Tibial artery (tissue), 4 donors: ENCODE measurements around the gene PTPRN2.

Source experiments
- DNase-seq, 2 donors: peaks; one replicate each; pipeline ENCODE4 v3.0.0-alpha.2; 2019
- H3K27ac ChIP-seq, 2 donors: fragments of 200-600 bp; sonication (generic) in 1 of 2; 1 replicate in 1 of 2; 2 replicates in 1 of 2; pipeline ENCODE4 v1.5.1; 2018 to 2019; ENCODE audit warnings: mild to moderate bottlenecking in 1 of 2
- H3K27me3 ChIP-seq, 2 donors: fragments of 200-600 bp; sonication (generic) in 1 of 2; one replicate each; pipeline versions ENCODE4 v1.5.1 to v1.6.0; 2016 to 2019
- H3K36me3 ChIP-seq, 3 donors: fragments of 200-600 bp; sonication (generic) in 2 of 3; one replicate each; pipeline ENCODE4 v1.5.1; 2016 to 2019; ENCODE audit warnings: mild to moderate bottlenecking in 2 of 3
- H3K4me1 ChIP-seq, 4 donors: fragments of 200-600 bp; sonication (generic) in 2 of 4; 1 replicate in 3 of 4; 2 replicates in 1 of 4; pipeline ENCODE4 v1.5.1; 2016 to 2019
- H3K4me3 ChIP-seq, 2 donors: fragments of 200-600 bp; sonication (generic) in 1 of 2; 1 replicate in 1 of 2; 2 replicates in 1 of 2; pipeline ENCODE4 v1.5.1; 2018 to 2019; ENCODE audit warnings: mild to moderate bottlenecking in 2 of 2
- H3K9me3 ChIP-seq, 3 donors: fragments of 200-600 bp; sonication (generic) in 1 of 3; one replicate each; pipeline ENCODE4 v1.5.1; 2016 to 2019
- CTCF ChIP-seq, 2 experiments: fragments of 200-600 bp in 1 of 2; fragments of 450-650 bp in 1 of 2; IDR thresholded peaks; one replicate each; pipeline ENCODE4 v1.5.1; 2017 to 2019; ENCODE audit warnings: antibody characterized with exemption in 2 of 2, mild to moderate bottlenecking in 1 of 2, moderate library complexity in 1 of 2
- intact Hi-C: fragments of 100-400 bp; cut with DNase I; formaldehyde crosslinking; loops from one replicate; pipeline ENCODE4 v1.15.0; 2023; ENCODE audit warnings: low total_unique reads

The PTPRN2 gene

GRCh38 chr7:158009886-158010285, 577.7 kb downstream of the PTPRN2 start:
- Histone ChIP-seq H3K27me3 (peaks cover 0 to 25% of the 10 kb centered on the region in 2 donors), H3K4me3 (no peak overlapping the region), H3K9me3 (no peaks in the 10 kb centered on the region), H3K27ac (no peak overlapping the region), H3K4me1 (no peaks in the 10 kb centered on the region), H3K36me3 (no peaks in the 10 kb centered on the region)
- intact Hi-C loops, result no loop called here
- TF ChIP-seq CTCF (IDR thresholded peaks at IDR 0.05), result no peak
- DNase-seq, result no peak

- Histone ChIP-seq H3K27ac (no peak overlapping the region), H3K9me3 (no peaks in the 10 kb centered on the region), H3K36me3 (no peaks in the 10 kb centered on the region), H3K4me1 (peaks cover 0 to 9% (median 0%) of the 10 kb centered on the region in 4 donors), H3K27me3 (peaks cover 0 to 20% of the 10 kb centered on the region in 2 donors), H3K4me3 (no peak overlapping the region)
- intact Hi-C loops, result no loop called here
- no peak for DNase-seq
- no peak for TF ChIP-seq CTCF (IDR thresholded peaks at IDR 0.05)
Measured at GRCh38 chr7:158008267-158008666, 579.4 kb downstream of the PTPRN2 start.

GRCh38 chr7:158007697-158008257, 579.8 kb downstream of the PTPRN2 start:
- H3K27me3 ChIP-seq, result peaks cover 0 to 20% of the 10 kb centered on the region in 2 donors
- no peak for DNase-seq
- no peaks in the 10 kb centered on the region for H3K36me3 ChIP-seq
- H3K27ac ChIP-seq, result no peak overlapping the region
- intact Hi-C loops, result no loop called here
- H3K4me3 ChIP-seq, result no peak overlapping the region
- H3K4me1 ChIP-seq, result peaks cover 0 to 9% (median 0%) of the 10 kb centered on the region in 4 donors
- H3K9me3 ChIP-seq, result no peaks in the 10 kb centered on the region
- TF ChIP-seq CTCF (IDR thresholded peaks at IDR 0.05), result no peak

- Histone ChIP-seq H3K9me3 (no peaks in the 10 kb centered on the region), H3K36me3 (no peaks in the 10 kb centered on the region), H3K27ac (no peak overlapping the region), H3K27me3 (peaks cover 0 to 15% of the 10 kb centered on the region in 2 donors), H3K4me3 (no peak overlapping the region), H3K4me1 (peaks cover 0 to 9% (median 0%) of the 10 kb centered on the region in 4 donors)
- intact Hi-C loops, result no loop called here
- no peak for TF ChIP-seq CTCF (IDR thresholded peaks at IDR 0.05)
- no peak for DNase-seq
Measured at GRCh38 chr7:158006841-158007696, 580.6 kb downstream of the PTPRN2 start.

- TF ChIP-seq CTCF (IDR thresholded peaks at IDR 0.05), result no peak
- no peak for DNase-seq
- no peak overlapping the region for H3K27ac ChIP-seq
- intact Hi-C loops, result no loop called here
- H3K36me3 ChIP-seq, result no peaks in the 10 kb centered on the region
- no peak overlapping the region for H3K4me3 ChIP-seq
- H3K4me1 ChIP-seq, result peaks cover 0 to 9% (median 0%) of the 10 kb centered on the region in 4 donors
- H3K27me3 ChIP-seq, result peaks cover 0 to 22% of the 10 kb centered on the region in 2 donors
- H3K9me3 ChIP-seq, result no peaks in the 10 kb centered on the region
Measured at GRCh38 chr7:158005531-158005930, 582.1 kb downstream of the PTPRN2 start.
